ENCODE data around the gene DGKA.

- TF ChIP-seq POLR2A (IDR thresholded peaks at IDR 0.05) (no peak), CTCF (IDR thresholded peaks at IDR 0.05) (no peak)
Observed at GRCh38 chr12:55972042-55972441, 41.1 kb downstream of the DGKA start.

Data from prostate gland (tissue), 2 donors.